ENCODE results near the gene ROBO3. TPM values are rescaled to one million over a fixed set of nuclear protein-coding genes. Genes with fewer than 3 reads are reported as not detected.

The ROBO3 gene
- 10 to 100 TPM in 1 of 3 donors, 1 to 10 TPM in 2; 4.0 to 10.3 (median 8.5) TPM for total RNA-seq
- long read RNA-seq, donor 1, partial matches to known transcripts = 2 of 4 reads
- long read RNA-seq, donor 1, other reads (novel, unspliced or antisense) = 2 of 4 reads
- long read RNA-seq, donor 2 = 0 reads

GRCh38 chr11:124865181-124865901 is at the start of gene ROBO3:
TSS of gene ROBO3 (plus strand) at chr11:124865432. CDS start at chr11:124865578, 146 bp downstream.
- intact Hi-C loops (cut with DNase I, micrococcal nuclease) = no loop called here
- ATAC-seq (no peak), DNase-seq (no peak)
- H3K4me1 ChIP-seq (ENCODE audit: low read depth) = peaks cover 17% of the 10 kb centered on the region
- H3K9me3 ChIP-seq = no peaks in the 10 kb centered on the region
- no peaks in the 10 kb centered on the region for H3K36me3 ChIP-seq (ENCODE audit: low read depth)
- no peak for TF ChIP-seq CTCF (IDR thresholded peaks at IDR 0.05)
- no peak within 1 kb of the TSS for H3K4me3 ChIP-seq

GRCh38 chr11:124817036-124817435 is 48.2 kb upstream of the ROBO3 start:
- intact Hi-C loops (cut with DNase I, micrococcal nuclease) = no loop called here
- no peaks in the 10 kb centered on the region for H3K4me1 ChIP-seq (ENCODE audit: low read depth)
- ATAC-seq (peak; percentile 70), DNase-seq (peak in 2 of 3 donors; percentile 41 to 59)
- H3K4me3 ChIP-seq = no peak overlapping the region
- TF ChIP-seq CTCF (IDR thresholded peaks at IDR 0.05) = no peak
- no peaks in the 10 kb centered on the region for H3K36me3 ChIP-seq (ENCODE audit: low read depth)
- no peaks in the 10 kb centered on the region for H3K9me3 ChIP-seq

GRCh38 chr11:124821995-124822730 is 43.1 kb upstream of the ROBO3 start:
- H3K9me3 ChIP-seq = no peaks in the 10 kb centered on the region
- H3K4me3 ChIP-seq = no peak overlapping the region
- no peaks in the 10 kb centered on the region for H3K36me3 ChIP-seq (ENCODE audit: low read depth)
- no peak for ATAC-seq
- intact Hi-C loops (cut with DNase I, micrococcal nuclease) = no loop called here
- DNase-seq = no peak
- peaks cover 9% of the 10 kb centered on the region for H3K4me1 ChIP-seq (ENCODE audit: low read depth)
- TF ChIP-seq CTCF (IDR thresholded peaks at IDR 0.05) = no peak

GRCh38 chr11:124823512-124824376 is 41.5 kb upstream of the ROBO3 start:
- intact Hi-C loops (cut with DNase I, micrococcal nuclease) = no loop called here
- no peak for TF ChIP-seq CTCF (IDR thresholded peaks at IDR 0.05)
- no peaks in the 10 kb centered on the region for H3K36me3 ChIP-seq (ENCODE audit: low read depth)
- H3K4me1 ChIP-seq (ENCODE audit: low read depth) = peaks cover 9% of the 10 kb centered on the region
- DNase-seq (peak in 1 of 3 donors; percentile 31), ATAC-seq (peak; percentile 74)
- no peaks in the 10 kb centered on the region for H3K9me3 ChIP-seq
- no peak overlapping the region for H3K4me3 ChIP-seq

GRCh38 chr11:124825876-124826275 is 39.4 kb upstream of the ROBO3 start:
- H3K4me1 ChIP-seq (ENCODE audit: low read depth) = peaks cover 9% of the 10 kb centered on the region
- H3K36me3 ChIP-seq (ENCODE audit: low read depth) = no peaks in the 10 kb centered on the region
- DNase-seq (no peak), ATAC-seq (no peak)
- no peak for TF ChIP-seq CTCF (IDR thresholded peaks at IDR 0.05)
- intact Hi-C loops (cut with DNase I, micrococcal nuclease) = no loop called here
- no peaks in the 10 kb centered on the region for H3K9me3 ChIP-seq
- no peak overlapping the region for H3K4me3 ChIP-seq

Measured in mucosa of descending colon (tissue), 3 donors.